ENCODE results near the gene C22orf39.

C22orf39 gene, protein sequence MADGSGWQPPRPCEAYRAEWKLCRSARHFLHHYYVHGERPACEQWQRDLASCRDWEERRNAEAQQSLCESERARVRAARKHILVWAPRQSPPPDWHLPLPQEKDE

DNA sequence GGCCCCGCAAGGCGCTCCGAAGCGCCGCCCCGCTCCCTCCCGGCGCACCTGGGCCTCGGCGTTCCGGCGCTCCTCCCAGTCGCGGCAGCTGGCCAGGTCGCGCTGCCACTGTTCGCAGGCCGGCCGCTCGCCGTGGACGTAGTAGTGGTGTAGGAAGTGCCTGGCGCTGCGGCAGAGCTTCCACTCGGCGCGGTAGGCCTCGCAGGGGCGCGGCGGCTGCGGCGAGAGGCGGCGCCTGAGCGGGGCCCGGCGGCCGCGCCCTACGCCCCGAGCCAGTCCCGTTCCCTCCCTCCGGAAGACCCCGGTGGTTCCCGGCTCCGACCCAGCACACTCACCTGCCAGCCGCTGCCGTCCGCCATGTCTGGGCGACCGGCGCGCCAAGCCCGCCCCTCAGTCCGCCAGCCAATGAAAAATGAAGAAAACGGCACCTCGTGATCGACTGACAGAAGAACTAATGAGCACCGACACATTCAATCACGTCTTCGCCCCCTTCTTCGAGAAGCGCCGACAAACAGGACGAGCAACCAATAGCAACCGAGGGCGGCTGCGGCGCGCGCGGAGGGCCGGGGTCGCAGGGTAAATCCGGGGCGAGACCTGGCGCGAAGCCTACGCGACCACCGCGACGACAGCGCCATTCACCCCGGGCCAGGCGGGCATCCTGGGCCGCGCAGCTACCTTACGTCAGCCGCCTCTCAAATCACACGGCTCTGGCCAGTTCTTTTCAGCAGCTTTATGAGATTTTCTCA is at the start of gene C22orf39:
Gene C22orf39 (minus strand): TSS at position 382 of the 746 bp plus-strand sequence. CDS start 23 bp downstream, at position 359.
- H3K9me3 ChIP-seq (ENCODE audit: control insufficient read depth, insufficient read depth, low read length), result no peaks in the 10 kb centered on the region
- WGBS (ENCODE audit: insufficient coverage, insufficient read length), result no CpG with 5 or more reads among the region's 92 CpGs
- peak within 1 kb of the TSS; percentile 82 for H3K4me3 ChIP-seq (ENCODE audit: low read length)
- peaks cover 8% of the 10 kb centered on the region; the same call in 1 of the 2 replicates for H3K36me3 ChIP-seq (ENCODE audit: control insufficient read depth, insufficient read depth, low read length)
- DNase-seq (ENCODE audit: low read depth, low spot score), result peak; percentile 82
- H3K27me3 ChIP-seq (ENCODE audit: control insufficient read depth, insufficient read depth, low read length), result no peaks in the 10 kb centered on the region
- H3K4me1 ChIP-seq (ENCODE audit: control insufficient read depth, insufficient read depth, low read length), result no peaks in the 10 kb centered on the region
- H3K27ac ChIP-seq (ENCODE audit: low read length), result no peak within 1 kb of the TSS

DNA sequence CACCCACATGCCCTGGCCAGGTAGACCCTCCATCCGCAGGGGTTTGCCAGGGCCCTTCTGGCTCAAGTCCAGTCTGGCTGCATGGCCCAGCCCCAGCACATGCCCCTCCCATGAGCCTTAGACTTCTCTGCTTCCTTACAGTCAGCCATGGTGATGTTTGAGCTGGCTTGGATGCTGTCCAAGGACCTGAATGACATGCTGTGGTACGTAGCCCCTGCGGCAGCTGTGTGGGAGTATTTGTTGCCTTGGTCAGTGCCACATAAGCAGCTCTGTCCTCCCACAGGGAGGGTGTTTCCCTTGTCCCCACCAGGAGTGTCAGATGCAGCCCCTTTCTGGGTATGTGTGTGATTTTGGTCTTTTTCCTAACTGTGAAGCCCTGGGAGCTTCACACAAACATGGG is 49.7 kb upstream of the C22orf39 start:
- no CpG with 5 or more reads among the region's 3 CpGs for WGBS (ENCODE audit: insufficient coverage, insufficient read length)
- H3K36me3 ChIP-seq (ENCODE audit: control insufficient read depth, insufficient read depth, low read length), result peaks cover 18% of the 10 kb centered on the region; the same call in 1 of the 2 replicates
- no peak for DNase-seq (ENCODE audit: low read depth, low spot score)

DNA sequence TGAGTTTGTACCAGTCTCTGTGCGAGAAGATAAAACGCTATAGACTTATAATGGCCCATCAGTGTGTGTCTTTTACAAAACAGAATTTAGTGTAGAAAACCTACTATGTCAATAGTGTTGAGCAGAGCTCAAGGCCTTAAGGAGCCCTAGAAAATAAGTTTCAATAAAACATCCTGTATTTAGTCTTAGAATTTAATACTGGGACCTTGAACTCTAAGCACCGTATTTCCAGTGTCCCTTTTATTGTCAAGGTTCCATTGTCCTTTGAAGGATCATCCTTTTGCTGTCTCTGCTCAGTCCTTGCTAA is 48.8 kb upstream of the C22orf39 start:
- DNase-seq (ENCODE audit: low read depth, low spot score), result no peak
- no peak overlapping the region for H3K27ac ChIP-seq (ENCODE audit: low read length)
- H3K4me3 ChIP-seq (ENCODE audit: low read length), result no peak overlapping the region
- no peaks in the 10 kb centered on the region; the same call in 1 of the 2 replicates for H3K4me1 ChIP-seq (ENCODE audit: control insufficient read depth, insufficient read depth, low read length)
- H3K27me3 ChIP-seq (ENCODE audit: control insufficient read depth, insufficient read depth, low read length), result no peaks in the 10 kb centered on the region
- WGBS (ENCODE audit: insufficient coverage, insufficient read length), result no CpG with 5 or more reads among the region's 3 CpGs
- H3K9me3 ChIP-seq (ENCODE audit: control insufficient read depth, insufficient read depth, low read length), result no peaks in the 10 kb centered on the region
- H3K36me3 ChIP-seq (ENCODE audit: control insufficient read depth, insufficient read depth, low read length), result peaks cover 18% of the 10 kb centered on the region; the same call in 1 of the 2 replicates

More for the DNA sequence above, 49.7 kb upstream of the C22orf39 start:
- H3K4me3 ChIP-seq (ENCODE audit: low read length), result no peak overlapping the region
- H3K27me3 ChIP-seq (ENCODE audit: control insufficient read depth, insufficient read depth, low read length), result no peaks in the 10 kb centered on the region
- H3K9me3 ChIP-seq (ENCODE audit: control insufficient read depth, insufficient read depth, low read length), result no peaks in the 10 kb centered on the region
- H3K4me1 ChIP-seq (ENCODE audit: control insufficient read depth, insufficient read depth, low read length), result no peaks in the 10 kb centered on the region; the same call in 1 of the 2 replicates
- no peak overlapping the region for H3K27ac ChIP-seq (ENCODE audit: low read length)

DNA sequence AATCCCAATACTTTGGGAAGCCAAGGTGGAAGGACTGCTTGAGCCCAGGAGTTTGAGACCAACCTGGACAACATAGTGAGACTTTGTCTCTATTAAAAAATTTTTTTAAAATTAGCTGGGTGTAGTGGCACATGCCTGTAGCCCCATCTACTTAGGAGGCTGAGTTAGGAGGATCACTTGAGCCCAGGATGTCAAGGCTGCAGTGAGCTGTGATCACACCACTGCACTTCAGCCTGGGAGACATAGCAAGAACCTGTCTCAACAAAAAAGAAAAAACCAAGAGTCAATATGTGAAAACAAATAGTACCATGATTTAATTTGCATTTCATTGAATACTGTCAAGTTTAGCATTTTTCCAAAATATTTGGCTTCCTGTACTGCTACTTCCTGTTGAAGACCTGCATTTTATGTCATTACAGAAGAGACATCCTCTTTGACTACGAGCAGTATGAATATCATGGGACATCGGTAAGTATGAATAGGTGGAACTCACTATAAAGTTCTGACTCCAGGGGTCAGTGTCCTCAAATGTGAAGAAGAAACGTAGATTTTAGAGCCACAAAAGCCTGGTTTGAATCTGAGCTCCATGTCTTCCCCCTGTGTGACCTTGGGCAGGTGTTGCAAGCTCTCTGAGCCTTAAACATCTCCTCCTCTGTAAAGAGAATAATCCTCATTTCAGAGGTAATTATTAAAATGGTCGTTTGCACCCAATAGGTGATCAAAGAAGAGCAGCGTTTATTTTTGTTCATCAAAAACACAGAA is 48.2 kb upstream of the C22orf39 start:
- WGBS (ENCODE audit: insufficient coverage, insufficient read length), result no CpG with 5 or more reads among the region's 5 CpGs
- no peak for DNase-seq (ENCODE audit: low read depth, low spot score)

DNA sequence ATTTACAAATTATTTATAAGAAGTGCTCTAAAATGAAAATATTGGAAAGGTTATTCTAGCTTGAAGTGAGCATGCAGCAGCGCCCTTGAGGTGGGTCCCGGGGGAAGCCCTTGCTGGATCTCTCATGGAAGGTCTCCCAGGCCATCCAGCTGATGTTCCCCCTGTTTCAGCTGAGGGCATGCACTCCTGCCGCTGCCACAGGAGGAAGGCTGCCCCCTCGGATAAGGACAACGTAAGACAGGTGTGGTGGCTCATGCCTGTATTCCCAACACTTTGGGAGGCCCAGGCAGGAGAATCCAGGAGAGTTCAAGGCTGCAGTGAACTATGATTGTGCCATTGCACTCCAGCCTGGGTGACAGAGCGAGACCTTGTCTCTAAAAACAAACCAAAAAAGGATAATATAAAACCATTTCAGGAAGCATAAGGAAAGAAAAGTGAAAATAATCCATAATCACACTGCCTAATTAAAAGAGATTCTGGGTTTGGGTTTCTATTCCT is 47.2 kb upstream of the C22orf39 start:
- H3K9me3 ChIP-seq (ENCODE audit: control insufficient read depth, insufficient read depth, low read length), result no peaks in the 10 kb centered on the region
- H3K4me1 ChIP-seq (ENCODE audit: control insufficient read depth, insufficient read depth, low read length), result no peaks in the 10 kb centered on the region; the same call in 1 of the 2 replicates
- peaks cover 18% of the 10 kb centered on the region; the same call in 1 of the 2 replicates for H3K36me3 ChIP-seq (ENCODE audit: control insufficient read depth, insufficient read depth, low read length)
- no peaks in the 10 kb centered on the region for H3K27me3 ChIP-seq (ENCODE audit: control insufficient read depth, insufficient read depth, low read length)
- no peak overlapping the region for H3K27ac ChIP-seq (ENCODE audit: low read length)
- no CpG with 5 or more reads among the region's 6 CpGs for WGBS (ENCODE audit: insufficient coverage, insufficient read length)
- no peak overlapping the region for H3K4me3 ChIP-seq (ENCODE audit: low read length)
- DNase-seq (ENCODE audit: low read depth, low spot score), result no peak

More for the DNA sequence above, 48.2 kb upstream of the C22orf39 start:
- Histone ChIP-seq H3K9me3 (ENCODE audit: control insufficient read depth, insufficient read depth, low read length) (no peaks in the 10 kb centered on the region), H3K4me3 (ENCODE audit: low read length) (no peak overlapping the region), H3K27ac (ENCODE audit: low read length) (no peak overlapping the region), H3K27me3 (ENCODE audit: control insufficient read depth, insufficient read depth, low read length) (no peaks in the 10 kb centered on the region), H3K36me3 (ENCODE audit: control insufficient read depth, insufficient read depth, low read length) (peaks cover 18% of the 10 kb centered on the region; the same call in 1 of the 2 replicates), H3K4me1 (ENCODE audit: control insufficient read depth, insufficient read depth, low read length) (no peaks in the 10 kb centered on the region; the same call in 1 of the 2 replicates)

DNA sequence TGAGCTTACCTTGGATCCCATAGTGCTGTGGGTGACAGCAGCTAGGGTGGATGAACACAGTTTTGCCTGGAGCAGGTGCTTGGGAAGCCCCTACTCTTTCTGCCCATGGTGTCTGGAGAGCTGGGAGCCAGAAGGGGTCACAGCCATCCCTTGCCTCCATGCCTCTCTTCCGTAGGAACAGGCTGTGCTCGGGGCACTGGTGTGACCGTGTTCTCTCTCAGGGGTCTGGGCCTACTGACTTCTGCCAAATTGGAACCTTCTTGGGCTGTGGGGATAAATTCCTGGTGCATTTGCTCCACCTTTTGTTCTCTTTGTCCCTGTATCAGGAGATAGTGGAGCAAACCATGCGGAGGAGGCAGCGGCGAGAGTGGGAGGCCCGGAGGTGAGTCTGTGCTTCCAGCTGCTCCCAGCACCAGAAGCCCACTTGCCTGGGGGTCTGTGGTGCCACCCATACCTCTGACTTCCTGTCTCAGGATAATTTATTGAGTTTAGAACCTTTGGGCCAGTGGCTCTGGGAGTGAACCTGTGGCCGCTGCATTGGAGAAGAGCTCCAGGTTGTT is 46.6 kb upstream of the C22orf39 start:
- H3K9me3 ChIP-seq (ENCODE audit: control insufficient read depth, insufficient read depth, low read length), result no peaks in the 10 kb centered on the region
- no CpG with 5 or more reads among the region's 8 CpGs for WGBS (ENCODE audit: insufficient coverage, insufficient read length)
- DNase-seq (ENCODE audit: low read depth, low spot score), result no peak
- peaks cover 18% of the 10 kb centered on the region; the same call in 1 of the 2 replicates for H3K36me3 ChIP-seq (ENCODE audit: control insufficient read depth, insufficient read depth, low read length)
- no peaks in the 10 kb centered on the region for H3K27me3 ChIP-seq (ENCODE audit: control insufficient read depth, insufficient read depth, low read length)
- no peak overlapping the region for H3K4me3 ChIP-seq (ENCODE audit: low read length)
- H3K4me1 ChIP-seq (ENCODE audit: control insufficient read depth, insufficient read depth, low read length), result no peaks in the 10 kb centered on the region; the same call in 1 of the 2 replicates
- no peak overlapping the region for H3K27ac ChIP-seq (ENCODE audit: low read length)

DNA sequence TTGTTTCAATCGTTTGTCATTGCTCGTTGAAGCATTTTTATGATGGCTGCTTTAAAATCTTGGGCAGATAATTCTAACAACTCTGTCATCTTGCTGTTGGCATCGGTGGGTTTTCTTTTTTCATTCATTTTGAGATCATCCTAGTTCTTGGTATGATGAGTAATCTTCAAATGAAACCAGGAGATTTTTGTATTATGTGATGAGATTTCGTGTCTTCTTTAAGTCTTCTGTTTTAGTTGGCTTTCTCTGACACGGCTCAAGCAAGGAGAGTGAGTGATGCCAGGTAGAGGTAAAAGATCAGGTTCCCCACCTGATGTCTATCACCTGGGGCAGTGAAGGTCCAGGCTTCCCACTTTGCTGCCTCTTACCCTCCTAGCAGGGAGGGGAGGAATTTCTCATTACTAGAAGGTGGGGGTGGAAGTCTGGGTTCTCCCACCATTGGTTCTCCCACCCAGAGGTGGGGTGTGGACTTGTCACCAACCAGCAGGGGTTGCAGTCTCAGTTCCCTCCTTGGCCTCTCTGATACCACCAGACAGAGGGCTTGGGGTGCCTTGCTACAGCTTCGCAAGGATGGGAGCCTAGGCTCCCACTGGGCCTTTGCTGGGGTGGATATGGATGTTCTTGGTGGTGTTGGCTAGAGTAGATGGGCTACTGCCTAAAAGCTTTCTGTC is 45.1 kb upstream of the C22orf39 start:
- peaks cover 18% of the 10 kb centered on the region for H3K36me3 ChIP-seq (ENCODE audit: control insufficient read depth, insufficient read depth, low read length)
- DNase-seq (ENCODE audit: low read depth, low spot score), result no peak
- WGBS (ENCODE audit: insufficient coverage, insufficient read length), result no CpG with 5 or more reads among the region's 6 CpGs

DNA sequence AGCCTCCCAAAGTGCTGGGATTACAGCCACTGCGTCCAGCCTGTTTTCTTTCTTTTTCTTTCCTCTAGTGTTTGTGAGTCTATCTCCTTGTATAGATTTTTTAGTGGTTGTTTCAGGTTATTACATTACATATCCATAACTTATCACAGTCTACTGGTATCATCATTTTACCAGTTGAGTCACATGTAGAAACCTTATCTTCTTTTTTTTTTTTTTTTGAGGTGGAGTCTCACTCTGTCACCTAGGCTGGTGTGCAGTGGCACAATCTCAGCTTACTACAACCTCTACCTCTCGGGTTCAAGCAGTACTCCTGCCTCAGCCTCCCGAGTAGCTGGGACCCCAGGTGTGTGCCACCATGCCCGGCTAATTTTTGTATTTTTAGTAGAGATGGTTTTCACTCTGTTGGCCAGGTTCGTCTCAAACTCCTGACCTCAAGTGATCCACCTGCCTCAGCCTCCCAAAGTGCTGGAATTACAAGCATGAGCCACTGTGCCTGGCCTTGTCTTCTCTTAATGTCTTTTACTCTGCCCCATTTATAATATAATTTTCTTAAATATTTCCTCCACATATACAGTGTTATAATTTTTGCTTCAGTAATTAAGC is 43.2 kb upstream of the C22orf39 start:
- Histone ChIP-seq H3K9me3 (ENCODE audit: control insufficient read depth, insufficient read depth, low read length) (no peaks in the 10 kb centered on the region), H3K27me3 (ENCODE audit: control insufficient read depth, insufficient read depth, low read length) (no peaks in the 10 kb centered on the region), H3K36me3 (ENCODE audit: control insufficient read depth, insufficient read depth, low read length) (peaks cover 12% of the 10 kb centered on the region), H3K27ac (ENCODE audit: low read length) (no peak overlapping the region), H3K4me3 (ENCODE audit: low read length) (no peak overlapping the region), H3K4me1 (ENCODE audit: control insufficient read depth, insufficient read depth, low read length) (no peaks in the 10 kb centered on the region; the same call in 1 of the 2 replicates)
- WGBS (ENCODE audit: insufficient coverage, insufficient read length), result no CpG with 5 or more reads among the region's 5 CpGs
- no peak for DNase-seq (ENCODE audit: low read depth, low spot score)

More for the DNA sequence above, 45.1 kb upstream of the C22orf39 start:
- no peak overlapping the region for H3K27ac ChIP-seq (ENCODE audit: low read length)
- H3K9me3 ChIP-seq (ENCODE audit: control insufficient read depth, insufficient read depth, low read length), result no peaks in the 10 kb centered on the region
- no peak overlapping the region for H3K4me3 ChIP-seq (ENCODE audit: low read length)
- no peaks in the 10 kb centered on the region; the same call in 1 of the 2 replicates for H3K4me1 ChIP-seq (ENCODE audit: control insufficient read depth, insufficient read depth, low read length)
- no peaks in the 10 kb centered on the region for H3K27me3 ChIP-seq (ENCODE audit: control insufficient read depth, insufficient read depth, low read length)

DNA sequence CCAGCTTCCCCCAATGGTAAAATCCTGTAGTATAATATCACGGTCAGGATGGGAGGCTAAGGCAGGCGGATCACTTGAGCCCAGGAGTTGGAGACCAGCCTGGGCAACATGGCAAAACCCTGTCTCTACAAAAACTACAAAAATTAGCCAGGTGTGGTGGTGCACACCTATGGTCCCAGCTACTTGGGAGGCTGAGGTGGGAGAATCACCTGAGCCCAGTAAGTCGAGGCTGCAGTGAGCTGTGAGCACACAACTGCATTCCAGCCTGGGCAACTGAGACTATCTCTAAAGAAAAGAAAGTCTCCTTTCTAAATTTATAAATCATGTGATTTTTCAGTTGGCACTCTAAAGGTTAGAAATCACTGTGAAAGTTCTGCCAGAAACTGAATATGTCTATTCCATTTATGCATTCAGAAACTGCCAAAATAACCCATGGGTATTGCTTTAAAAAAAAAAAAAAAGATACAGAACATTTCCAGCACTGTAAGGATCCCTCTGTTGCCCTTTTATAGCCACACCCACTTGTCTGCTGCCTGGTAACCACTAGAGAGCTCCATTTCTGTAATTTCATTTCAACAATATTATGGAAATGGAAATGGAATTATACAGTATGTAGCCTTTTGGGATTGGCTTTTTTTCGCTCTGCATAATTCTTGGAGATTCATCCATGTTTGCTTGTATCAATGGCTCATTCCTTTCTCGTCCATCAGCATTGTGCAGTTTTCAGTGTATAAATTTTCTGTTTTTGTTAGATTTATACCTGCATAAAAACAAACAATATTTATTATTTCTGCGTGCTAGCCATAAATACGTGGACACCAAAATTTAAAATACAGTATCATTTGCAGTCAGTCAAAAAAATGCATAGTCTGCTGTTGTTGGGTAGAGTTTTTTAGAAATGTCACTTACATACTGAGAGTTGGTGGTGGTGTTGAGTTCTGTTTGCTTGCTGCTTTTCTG is 41.7 kb upstream of the C22orf39 start:
- H3K36me3 ChIP-seq (ENCODE audit: control insufficient read depth, insufficient read depth, low read length), result peaks cover 17% of the 10 kb centered on the region
- H3K9me3 ChIP-seq (ENCODE audit: control insufficient read depth, insufficient read depth, low read length), result no peaks in the 10 kb centered on the region
- no peaks in the 10 kb centered on the region for H3K4me1 ChIP-seq (ENCODE audit: control insufficient read depth, insufficient read depth, low read length)
- no peak overlapping the region for H3K27ac ChIP-seq (ENCODE audit: low read length)
- WGBS (ENCODE audit: insufficient coverage, insufficient read length), result no CpG with 5 or more reads among the region's 7 CpGs
- DNase-seq (ENCODE audit: low read depth, low spot score), result no peak
- no peak overlapping the region for H3K4me3 ChIP-seq (ENCODE audit: low read length)
- no peaks in the 10 kb centered on the region for H3K27me3 ChIP-seq (ENCODE audit: control insufficient read depth, insufficient read depth, low read length)

All from iPS DF 6.9 (cell line).